Thoracic aorta (tissue), 2 donors: Measurements from ENCODE around the gene SNX21. TPM values are rescaled to one million over a fixed set of nuclear protein-coding genes. Genes with fewer than 3 reads are reported as not detected.

Source experiments
- ATAC-seq: fragments of 150-250 bp; one replicate; pipeline ENCODE4 v1.8.0; 2017; ENCODE audit warnings: low read depth; ENCODE audit not compliant: insufficient number of reproducible peaks, low FRiP score
- DNase-seq: peaks from one replicate; pipeline ENCODE4 v3.0.0-alpha.2; 2020; ENCODE audit warnings: low spot score
- H3K27ac ChIP-seq, 2 donors: fragments of 200-600 bp; sonication (generic); 1 replicate in 1 of 2; 2 replicates in 1 of 2; pipeline ENCODE4 v1.5.1; 2016; ENCODE audit warnings: mild to moderate bottlenecking in 2 of 2, moderate library complexity in 2 of 2
- H3K27me3 ChIP-seq: fragments of 200-600 bp; sonication (generic); replicated peaks from 2 replicates; pipeline ENCODE4 v1.6.0; 2016; ENCODE audit warnings: mild to moderate bottlenecking; ENCODE audit not compliant: insufficient read depth
- H3K36me3 ChIP-seq: fragments of 200-600 bp; sonication (generic); one replicate; pipeline ENCODE4 v1.5.1; 2016
- H3K4me1 ChIP-seq, 2 donors: fragments of 200-600 bp; sonication (generic); 1 replicate in 1 of 2; 2 replicates in 1 of 2; pipeline versions ENCODE4 v1.5.1 to v1.6.0; 2016; ENCODE audit warnings: low read depth in 2 of 2, mild to moderate bottlenecking in 1 of 2; ENCODE audit not compliant: control insufficient read depth in 1 of 2
- H3K4me3 ChIP-seq: fragments of 200-600 bp; sonication (generic); 2 replicates; pipeline ENCODE4 v1.5.1; 2016; ENCODE audit warnings: mild to moderate bottlenecking
- H3K9me3 ChIP-seq: fragments of 200-600 bp; sonication (generic); 2 replicates; pipeline ENCODE4 v1.5.1; 2016
- total RNA-seq, 2 donors: library from RNA; depleted of rRNA; stranded (reverse); fragments of >200 nt; gene quantifications; one replicate each; pipeline versions ENCODE4 v1.1.0 to v1.2.3, GENCODE V29; 2016
- TF ChIP-seq, protein P1 (sequence below): fragments of 200-600 bp; sonication (generic); IDR thresholded peaks from one replicate; pipeline ENCODE4 v1.5.1; 2019; ENCODE audit warnings: antibody characterized with exemption

Gene SNX21
- total RNA-seq, 2 donors from 2014 or later, result 78.2 to 133 TPM

DNA sequence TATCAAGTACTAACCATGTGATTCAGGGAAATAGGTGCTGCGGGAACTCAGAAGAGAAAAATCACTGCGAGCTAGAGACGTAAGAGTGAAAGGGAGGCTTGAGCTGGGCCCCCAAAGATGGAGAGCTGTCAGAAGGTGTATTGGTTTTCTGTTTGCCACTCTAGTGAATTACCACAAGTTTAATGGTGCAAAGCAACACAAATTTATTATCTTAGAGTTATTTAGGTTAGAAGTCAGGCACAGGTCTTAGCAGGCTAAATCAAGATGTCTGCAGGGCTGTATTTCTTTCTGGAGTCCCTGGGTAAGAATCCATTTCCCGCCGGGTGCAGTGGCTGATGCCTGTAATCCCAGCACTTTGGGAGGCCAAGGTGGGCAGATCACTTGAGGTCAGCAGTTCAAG lies 26.3 kb downstream of the SNX21 start:
- ATAC-seq, result no peak
- no peaks in the 10 kb centered on the region for H3K27me3 ChIP-seq
- TF ChIP-seq, protein P1, sequence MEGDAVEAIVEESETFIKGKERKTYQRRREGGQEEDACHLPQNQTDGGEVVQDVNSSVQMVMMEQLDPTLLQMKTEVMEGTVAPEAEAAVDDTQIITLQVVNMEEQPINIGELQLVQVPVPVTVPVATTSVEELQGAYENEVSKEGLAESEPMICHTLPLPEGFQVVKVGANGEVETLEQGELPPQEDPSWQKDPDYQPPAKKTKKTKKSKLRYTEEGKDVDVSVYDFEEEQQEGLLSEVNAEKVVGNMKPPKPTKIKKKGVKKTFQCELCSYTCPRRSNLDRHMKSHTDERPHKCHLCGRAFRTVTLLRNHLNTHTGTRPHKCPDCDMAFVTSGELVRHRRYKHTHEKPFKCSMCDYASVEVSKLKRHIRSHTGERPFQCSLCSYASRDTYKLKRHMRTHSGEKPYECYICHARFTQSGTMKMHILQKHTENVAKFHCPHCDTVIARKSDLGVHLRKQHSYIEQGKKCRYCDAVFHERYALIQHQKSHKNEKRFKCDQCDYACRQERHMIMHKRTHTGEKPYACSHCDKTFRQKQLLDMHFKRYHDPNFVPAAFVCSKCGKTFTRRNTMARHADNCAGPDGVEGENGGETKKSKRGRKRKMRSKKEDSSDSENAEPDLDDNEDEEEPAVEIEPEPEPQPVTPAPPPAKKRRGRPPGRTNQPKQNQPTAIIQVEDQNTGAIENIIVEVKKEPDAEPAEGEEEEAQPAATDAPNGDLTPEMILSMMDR, result no peak

DNA sequence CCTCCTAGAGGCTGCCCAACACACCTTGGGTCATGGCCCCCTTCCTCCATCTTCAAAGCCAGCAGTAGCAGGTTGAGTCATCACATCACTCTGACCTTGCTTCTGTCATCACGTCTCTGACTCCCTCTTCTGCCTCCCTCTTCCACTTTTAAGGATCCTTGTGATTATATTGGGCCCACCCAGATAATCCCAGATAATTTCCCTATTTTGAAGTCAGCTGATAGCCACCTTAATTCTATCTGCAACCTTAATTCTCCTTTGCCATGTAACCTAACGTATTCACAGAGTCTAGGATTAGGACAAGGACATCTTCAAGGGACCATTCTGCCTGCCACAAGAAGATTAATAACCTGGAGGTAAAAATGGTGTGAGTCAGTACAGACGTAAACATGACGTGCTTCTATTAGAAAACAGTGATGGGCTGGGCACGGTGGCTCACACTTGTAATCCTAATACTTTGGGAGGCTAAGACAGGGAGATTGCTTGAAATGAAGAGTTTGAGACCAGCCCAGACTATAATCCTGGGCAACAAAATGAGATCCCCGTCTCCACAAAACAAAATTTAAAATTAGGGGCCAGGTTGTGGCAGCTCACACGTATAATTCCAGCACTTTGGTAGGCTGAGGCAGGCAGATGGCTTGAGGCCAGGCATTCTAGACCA lies 27.1 kb downstream of the SNX21 start:
- TF ChIP-seq, protein P1, result no peak
- Histone ChIP-seq H3K27ac (no peak overlapping the region), H3K4me3 (no peak overlapping the region), H3K27me3 (no peaks in the 10 kb centered on the region), H3K9me3 (no peaks in the 10 kb centered on the region), H3K36me3 (no peaks in the 10 kb centered on the region), H3K4me1 (peaks cover 16 to 17% of the 10 kb centered on the region in 2 donors)
- ATAC-seq, result no peak
- DNase-seq, result no peak

More for the DNA sequence above, 26.3 kb downstream of the SNX21 start:
- H3K4me1 ChIP-seq, result peaks cover 23 to 25% of the 10 kb centered on the region in 2 donors
- H3K36me3 ChIP-seq, result no peaks in the 10 kb centered on the region
- no peak overlapping the region for H3K4me3 ChIP-seq
- no peak for DNase-seq
- no peaks in the 10 kb centered on the region for H3K9me3 ChIP-seq
- no peak overlapping the region for H3K27ac ChIP-seq

DNA sequence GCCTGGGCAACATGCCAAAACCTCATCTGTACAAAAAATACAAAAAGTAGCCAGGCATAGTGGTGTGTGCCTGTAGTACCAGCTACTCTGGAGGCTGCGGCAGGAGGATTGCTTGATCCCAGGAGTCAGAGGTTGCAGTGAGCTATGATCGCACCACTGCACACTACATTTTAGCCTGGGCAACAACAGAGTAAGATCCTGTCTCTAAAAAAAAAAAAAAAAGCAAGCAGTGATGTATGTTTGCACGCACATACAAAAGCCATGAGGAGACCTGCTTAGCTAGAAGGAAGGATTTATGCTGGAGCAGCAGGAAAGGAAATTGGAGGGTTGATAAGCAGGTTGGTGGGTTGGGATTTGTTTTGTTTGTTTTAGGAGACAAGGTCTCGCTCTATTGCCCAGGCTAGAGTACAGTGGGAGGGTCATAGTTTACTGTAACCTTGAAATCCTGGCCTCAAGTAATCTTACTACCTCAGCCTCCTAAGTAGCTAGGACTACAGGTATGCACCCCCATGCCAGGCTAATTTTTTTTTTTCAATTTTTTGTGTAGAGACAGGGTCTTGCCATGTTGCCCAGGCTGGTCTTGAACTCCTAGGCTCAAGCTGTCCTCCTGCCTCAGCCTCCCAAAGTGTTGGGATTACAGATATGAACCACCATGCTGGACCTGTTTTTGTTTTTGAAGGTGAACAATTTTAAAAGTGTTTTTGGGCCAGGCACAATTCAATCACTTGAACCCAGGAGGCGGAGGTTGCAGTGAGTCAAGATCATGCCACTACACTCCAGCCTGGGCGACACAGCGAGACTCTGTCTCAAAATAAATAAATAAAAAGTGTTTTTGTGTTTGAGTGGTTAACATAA lies 27.8 kb downstream of the SNX21 start:
- DNase-seq (no peak), ATAC-seq (no peak)
- Histone ChIP-seq H3K27ac (no peak overlapping the region), H3K9me3 (no peaks in the 10 kb centered on the region), H3K4me1 (peaks cover 8 to 10% of the 10 kb centered on the region in 2 donors), H3K27me3 (no peaks in the 10 kb centered on the region), H3K36me3 (no peaks in the 10 kb centered on the region), H3K4me3 (no peak overlapping the region)
- TF ChIP-seq, protein P1, result no peak

DNA sequence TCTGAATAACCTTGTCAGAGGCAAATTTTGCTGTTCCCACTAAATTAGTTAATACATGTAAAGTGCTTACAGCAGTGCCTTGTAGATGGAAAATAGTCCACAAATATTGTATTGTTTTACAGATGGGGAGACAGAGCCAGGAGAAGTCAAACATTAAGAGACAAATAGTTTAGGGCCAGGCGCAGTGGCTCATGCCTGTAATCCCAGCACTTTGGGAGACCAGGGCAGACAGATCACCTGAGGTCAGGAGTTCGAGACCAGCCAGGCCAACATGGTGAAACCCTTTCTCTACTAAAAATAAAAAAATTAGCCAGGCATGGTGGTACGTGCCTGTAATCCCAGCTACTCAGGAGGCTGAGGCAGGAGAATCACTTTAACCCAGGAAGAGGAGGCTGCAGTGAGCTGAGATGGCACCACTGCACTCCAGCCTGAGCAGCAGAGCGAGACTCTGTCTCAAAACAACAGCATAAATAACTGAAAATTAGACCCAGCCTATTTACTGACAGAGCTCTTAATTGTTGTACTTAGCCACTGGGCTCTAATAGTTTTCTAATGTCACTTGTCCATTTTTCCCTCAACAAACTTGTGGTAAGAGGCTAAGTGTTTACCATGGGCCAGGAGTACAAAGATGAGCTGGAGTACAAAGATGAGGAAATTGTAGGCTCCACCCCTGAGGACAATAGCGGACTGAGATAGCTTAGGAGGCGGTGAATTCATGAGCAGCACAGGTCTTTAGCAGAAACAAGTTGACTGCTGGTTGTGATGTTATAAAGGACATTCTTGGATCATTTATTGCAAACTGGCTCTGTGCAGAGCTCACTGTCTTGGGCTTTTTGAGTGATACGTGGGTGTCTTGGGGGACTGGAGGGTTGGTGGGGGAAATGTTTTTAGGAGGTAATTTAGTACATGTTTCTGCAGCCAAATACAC lies 30.2 kb downstream of the SNX21 start:
- ATAC-seq, result no peak
- DNase-seq, result no peak
- no peaks in the 10 kb centered on the region for H3K9me3 ChIP-seq

More for the DNA sequence above, 30.2 kb downstream of the SNX21 start:
- H3K4me3 ChIP-seq, result no peak overlapping the region
- H3K27me3 ChIP-seq, result no peaks in the 10 kb centered on the region
- H3K36me3 ChIP-seq, result no peaks in the 10 kb centered on the region
- TF ChIP-seq, protein P1, result no peak
- no peak overlapping the region for H3K27ac ChIP-seq
- H3K4me1 ChIP-seq, result no peaks in the 10 kb centered on the region
